OCI-LY1 (cell line): Measurements from ENCODE around the gene DPP4.

Experiments used
- EZH2 ChIP-seq: fragments of 200-600 bp; sonication (generic), shearing (Covaris generic); IDR thresholded peaks from 2 replicates; pipeline ENCODE4 v1.8.0; 2017; ENCODE audit warnings: borderline replicate concordance, mixed run types, mild to moderate bottlenecking, antibody characterized with exemption, low read length, moderate library complexity, mixed read lengths
- TF ChIP-seq, protein P1 (sequence below): fragments of 200-600 bp; sonication (generic), shearing (Covaris generic); IDR thresholded peaks from 2 replicates; pipeline ENCODE4 v1.5.1; 2017; ENCODE audit warnings: mild to moderate bottlenecking, antibody characterized with exemption, low read length, moderate library complexity, mixed read lengths

DNA sequence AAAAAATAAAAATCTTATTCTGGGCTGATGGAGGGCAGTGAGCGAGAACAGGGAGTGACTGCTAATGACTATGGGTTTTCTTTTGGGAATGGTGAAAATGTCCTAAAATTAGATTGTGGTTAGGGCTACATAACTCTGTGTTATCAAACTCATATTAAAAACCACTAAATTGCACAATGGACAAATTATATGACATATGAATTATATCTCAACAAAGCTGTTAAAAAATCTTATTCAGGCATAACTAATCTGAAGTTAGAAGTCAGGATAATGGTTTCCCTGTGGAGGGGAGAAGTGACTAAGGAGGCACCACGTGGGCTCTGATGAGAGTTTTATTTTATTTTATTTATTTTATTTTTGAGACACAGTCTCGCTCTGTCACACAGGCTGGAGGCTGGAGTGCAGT is 32.1 kb upstream of the DPP4 start:
- TF ChIP-seq EZH2 = no peak
- TF ChIP-seq, protein P1, sequence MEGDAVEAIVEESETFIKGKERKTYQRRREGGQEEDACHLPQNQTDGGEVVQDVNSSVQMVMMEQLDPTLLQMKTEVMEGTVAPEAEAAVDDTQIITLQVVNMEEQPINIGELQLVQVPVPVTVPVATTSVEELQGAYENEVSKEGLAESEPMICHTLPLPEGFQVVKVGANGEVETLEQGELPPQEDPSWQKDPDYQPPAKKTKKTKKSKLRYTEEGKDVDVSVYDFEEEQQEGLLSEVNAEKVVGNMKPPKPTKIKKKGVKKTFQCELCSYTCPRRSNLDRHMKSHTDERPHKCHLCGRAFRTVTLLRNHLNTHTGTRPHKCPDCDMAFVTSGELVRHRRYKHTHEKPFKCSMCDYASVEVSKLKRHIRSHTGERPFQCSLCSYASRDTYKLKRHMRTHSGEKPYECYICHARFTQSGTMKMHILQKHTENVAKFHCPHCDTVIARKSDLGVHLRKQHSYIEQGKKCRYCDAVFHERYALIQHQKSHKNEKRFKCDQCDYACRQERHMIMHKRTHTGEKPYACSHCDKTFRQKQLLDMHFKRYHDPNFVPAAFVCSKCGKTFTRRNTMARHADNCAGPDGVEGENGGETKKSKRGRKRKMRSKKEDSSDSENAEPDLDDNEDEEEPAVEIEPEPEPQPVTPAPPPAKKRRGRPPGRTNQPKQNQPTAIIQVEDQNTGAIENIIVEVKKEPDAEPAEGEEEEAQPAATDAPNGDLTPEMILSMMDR = no peak
